Vagina (tissue), 2 donors: Measurements from ENCODE around the gene RNASE9. TPM values are rescaled to one million over a fixed set of nuclear protein-coding genes. Genes with fewer than 3 reads are reported as not detected.
"Not testable (repeated sequence)": the region's sequence is repeated elsewhere in the genome, so short reads cannot be mapped to it uniquely, and the experiment has no call there.

ENCODE experiments used
- DNase-seq, 2 donors: peaks; one replicate each; pipeline ENCODE4 v3.0.0-alpha.2; 2017; ENCODE audit errors: extremely low spot score in 2 of 2
- H3K27ac ChIP-seq: fragments of 200-600 bp; sonication (generic); one replicate; pipeline ENCODE4 v1.5.1; 2019
- H3K27me3 ChIP-seq: fragments of 200-600 bp; sonication (generic); one replicate; pipeline ENCODE4 v1.5.1; 2019
- H3K36me3 ChIP-seq, 2 donors: fragments of 200-600 bp; sonication (generic); one replicate each; pipeline ENCODE4 v1.5.1; 2017 to 2019
- H3K4me1 ChIP-seq: fragments of 200-600 bp; sonication (generic); one replicate; pipeline ENCODE4 v1.5.1; 2019
- H3K4me3 ChIP-seq, 2 donors: fragments of 200-600 bp; sonication (generic); 1 replicate in 1 of 2; 2 replicates in 1 of 2; pipeline ENCODE4 v1.5.1; 2016 to 2019
- H3K9me3 ChIP-seq: fragments of 200-600 bp; sonication (generic); one replicate; pipeline ENCODE4 v1.5.1; 2019
- CTCF ChIP-seq, 3 experiments: fragments of 450-650 bp in 2 of 3; fragments of 200-600 bp in 1 of 3; sonication (generic) in 1 of 3; IDR thresholded peaks; one replicate each; pipeline ENCODE4 v1.5.1; 2017 to 2019; ENCODE audit warnings: antibody characterized with exemption in 3 of 3, mild to moderate bottlenecking in 2 of 3, moderate library complexity in 2 of 3
- POLR2A ChIP-seq, 2 donors: fragments of 450-650 bp; IDR thresholded peaks; one replicate each; pipeline ENCODE4 v1.6.1; 2017; ENCODE audit warnings: antibody characterized with exemption in 2 of 2, mild to moderate bottlenecking in 2 of 2, moderate library complexity in 2 of 2
- POLR2AphosphoS5 ChIP-seq, 2 donors: sonication (generic); formaldehyde crosslinking; IDR thresholded peaks; one replicate each; pipeline ENCODE4 v1.9.0; 2017; ENCODE audit warnings: antibody characterized with exemption in 2 of 2, mild to moderate bottlenecking in 2 of 2, low read depth in 1 of 2; ENCODE audit not compliant: insufficient read depth in 1 of 2
- intact Hi-C: fragments of 100-400 bp; cut with DNase I; formaldehyde crosslinking; loops from one replicate; pipeline ENCODE4 v1.15.1; 2023
- total RNA-seq: library from RNA; depleted of rRNA; stranded (reverse); fragments of >200 nt; gene quantifications from one replicate; pipeline ENCODE4 v1.2.3, GENCODE V29; 2016

RNASE9 gene
- total RNA-seq, 1 donor from 2014 or later, result not detected

- Histone ChIP-seq H3K4me1 (no peaks in the 10 kb centered on the region), H3K27ac (no peak overlapping the region), H3K4me3 (no peak overlapping the region), H3K9me3 (peaks cover 4% of the 10 kb centered on the region), H3K36me3 (no peaks in the 10 kb centered on the region), H3K27me3 (no peaks in the 10 kb centered on the region)
- DNase-seq, result no peak
- intact Hi-C loops, result no loop called here
- no peak for TF ChIP-seq CTCF (IDR thresholded peaks at IDR 0.05)
- TF ChIP-seq POLR2A (IDR thresholded peaks at IDR 0.05), result no peak
- no peak for TF ChIP-seq POLR2AphosphoS5 (IDR thresholded peaks at IDR 0.05; ENCODE audit: insufficient read depth in 1 of 2, low read depth in 1 of 2)
Measured at GRCh38 chr14:20569066-20569465, 8.2 kb upstream of the RNASE9 start.

GRCh38 chr14:20568393-20568792, 7.5 kb upstream of the RNASE9 start:
- H3K4me1 ChIP-seq, result no peaks in the 10 kb centered on the region
- H3K27me3 ChIP-seq, result no peaks in the 10 kb centered on the region
- peaks cover 4% of the 10 kb centered on the region for H3K9me3 ChIP-seq
- no peak overlapping the region for H3K27ac ChIP-seq
- H3K4me3 ChIP-seq, result no peak overlapping the region
- no peaks in the 10 kb centered on the region for H3K36me3 ChIP-seq
- intact Hi-C loops, result no loop called here
- TF ChIP-seq POLR2A (IDR thresholded peaks at IDR 0.05) (no peak), CTCF (IDR thresholded peaks at IDR 0.05) (no peak), POLR2AphosphoS5 (IDR thresholded peaks at IDR 0.05; ENCODE audit: insufficient read depth in 1 of 2, low read depth in 1 of 2) (no peak)
- no peak for DNase-seq

- H3K4me1 ChIP-seq, H3K9me3 ChIP-seq, DNase-seq, H3K27ac ChIP-seq, H3K4me3 ChIP-seq, intact Hi-C loops, H3K27me3 ChIP-seq, H3K36me3 ChIP-seq: not testable (repeated sequence)
Measured at GRCh38 chr14:20567199-20567598, 6.4 kb upstream of the RNASE9 start.

GRCh38 chr14:20564501-20564997, 3.7 kb upstream of the RNASE9 start:
- Histone ChIP-seq H3K27ac (no peak overlapping the region), H3K4me1 (no peaks in the 10 kb centered on the region), H3K9me3 (peaks cover 4% of the 10 kb centered on the region), H3K27me3 (no peaks in the 10 kb centered on the region), H3K4me3 (no peak overlapping the region), H3K36me3 (no peaks in the 10 kb centered on the region)
- no peak for TF ChIP-seq POLR2AphosphoS5 (IDR thresholded peaks at IDR 0.05; ENCODE audit: insufficient read depth in 1 of 2, low read depth in 1 of 2)
- no peak for TF ChIP-seq CTCF (IDR thresholded peaks at IDR 0.05)
- TF ChIP-seq POLR2A (IDR thresholded peaks at IDR 0.05), result no peak
- intact Hi-C loops, result no loop called here
- DNase-seq, result no peak

GRCh38 chr14:20563971-20564370, 3.1 kb upstream of the RNASE9 start:
- Histone ChIP-seq H3K4me1 (no peaks in the 10 kb centered on the region), H3K27me3 (no peaks in the 10 kb centered on the region), H3K36me3 (no peaks in the 10 kb centered on the region), H3K9me3 (peaks cover 4% of the 10 kb centered on the region), H3K4me3 (no peak overlapping the region), H3K27ac (no peak overlapping the region)
- intact Hi-C loops, result no loop called here
- TF ChIP-seq POLR2A (IDR thresholded peaks at IDR 0.05), result no peak
- TF ChIP-seq CTCF (IDR thresholded peaks at IDR 0.05), result no peak
- no peak for TF ChIP-seq POLR2AphosphoS5 (IDR thresholded peaks at IDR 0.05; ENCODE audit: insufficient read depth in 1 of 2, low read depth in 1 of 2)
- no peak for DNase-seq
